T-helper 2 cell treated with Interferon-gamma antibody and Interleukin-4, amounts not matched to agents 5 μg/mL and 100 μg/mL, for 36 hours (primary cell): ENCODE data around the gene PIK3R4.

Experiments
- DNase-seq: peaks from one replicate; pipeline ENCODE4 v3.0.0; 2021; ENCODE audit warnings: low spot score
- H3K27ac Mint-ChIP-seq: one replicate; pipeline ENCODE4 v1.8.0; 2021; ENCODE audit warnings: mild to moderate bottlenecking, mixed read lengths
- H3K27me3 Mint-ChIP-seq: one replicate; pipeline ENCODE4 v1.8.0; 2021; ENCODE audit warnings: low read depth, mixed read lengths
- H3K36me3 Mint-ChIP-seq: one replicate; pipeline ENCODE4 v1.8.0; 2021; ENCODE audit warnings: low read depth, mixed read lengths
- H3K4me1 Mint-ChIP-seq: one replicate; pipeline ENCODE4 v1.8.0; 2021; ENCODE audit warnings: low read depth, mixed read lengths
- H3K4me3 Mint-ChIP-seq: one replicate; pipeline ENCODE4 v1.8.0; 2022; ENCODE audit warnings: mild to moderate bottlenecking, moderate library complexity, mixed read lengths
- H3K9me3 Mint-ChIP-seq: one replicate; pipeline ENCODE4 v1.8.0; 2021; ENCODE audit warnings: mixed read lengths

The PIK3R4 gene

GRCh38 chr3:130729154-130729553 lies 17.5 kb downstream of the PIK3R4 start:
- no peak overlapping the region for H3K4me3 Mint-ChIP-seq

GRCh38 chr3:130728037-130728436 lies 18.6 kb downstream of the PIK3R4 start:
- no peaks in the 10 kb centered on the region for H3K27me3 Mint-ChIP-seq
- no peak overlapping the region for H3K27ac Mint-ChIP-seq
- DNase-seq, result no peak
- peaks cover 13% of the 10 kb centered on the region for H3K36me3 Mint-ChIP-seq
- no peak overlapping the region for H3K4me3 Mint-ChIP-seq
- H3K9me3 Mint-ChIP-seq, result no peaks in the 10 kb centered on the region
- H3K4me1 Mint-ChIP-seq, result peaks cover 5% of the 10 kb centered on the region

More at GRCh38 chr3:130729154-130729553, 17.5 kb downstream of the PIK3R4 start:
- DNase-seq, result no peak
- no peaks in the 10 kb centered on the region for H3K9me3 Mint-ChIP-seq
- no peak overlapping the region for H3K27ac Mint-ChIP-seq
- peaks cover 13% of the 10 kb centered on the region for H3K36me3 Mint-ChIP-seq
- H3K27me3 Mint-ChIP-seq, result no peaks in the 10 kb centered on the region
- H3K4me1 Mint-ChIP-seq, result peaks cover 5% of the 10 kb centered on the region

GRCh38 chr3:130725746-130726145 lies 20.9 kb downstream of the PIK3R4 start:
- Mint-ChIP-seq H3K4me3 (no peak overlapping the region), H3K36me3 (peaks cover 17% of the 10 kb centered on the region), H3K27ac (no peak overlapping the region), H3K9me3 (no peaks in the 10 kb centered on the region), H3K27me3 (no peaks in the 10 kb centered on the region), H3K4me1 (peaks cover 5% of the 10 kb centered on the region)
- no peak for DNase-seq

- Mint-ChIP-seq H3K27ac (no peak overlapping the region), H3K9me3 (no peaks in the 10 kb centered on the region), H3K36me3 (peaks cover 34% of the 10 kb centered on the region), H3K4me3 (no peak overlapping the region), H3K4me1 (peaks cover 2% of the 10 kb centered on the region), H3K27me3 (no peaks in the 10 kb centered on the region)
- DNase-seq, result no peak
Observed at GRCh38 chr3:130715616-130716015, 31.0 kb downstream of the PIK3R4 start.

GRCh38 chr3:130712718-130713423 lies 33.8 kb downstream of the PIK3R4 start:
- H3K4me1 Mint-ChIP-seq, result peaks cover 2% of the 10 kb centered on the region
- no peaks in the 10 kb centered on the region for H3K9me3 Mint-ChIP-seq
- no peak overlapping the region for H3K4me3 Mint-ChIP-seq
- no peak for DNase-seq
- peaks cover 37% of the 10 kb centered on the region for H3K36me3 Mint-ChIP-seq
- H3K27ac Mint-ChIP-seq, result no peak overlapping the region
- H3K27me3 Mint-ChIP-seq, result no peaks in the 10 kb centered on the region

GRCh38 chr3:130711565-130712324 lies 34.9 kb downstream of the PIK3R4 start:
- H3K27me3 Mint-ChIP-seq, result no peaks in the 10 kb centered on the region
- H3K4me3 Mint-ChIP-seq, result no peak overlapping the region
- no peak for DNase-seq
- H3K36me3 Mint-ChIP-seq, result peaks cover 30% of the 10 kb centered on the region
- H3K27ac Mint-ChIP-seq, result no peak overlapping the region
- H3K4me1 Mint-ChIP-seq, result peaks cover 2% of the 10 kb centered on the region
- H3K9me3 Mint-ChIP-seq, result no peaks in the 10 kb centered on the region

- H3K9me3 Mint-ChIP-seq, result no peaks in the 10 kb centered on the region
- no peak for DNase-seq
- H3K27ac Mint-ChIP-seq, result no peak overlapping the region
- H3K4me1 Mint-ChIP-seq, result peaks cover 2% of the 10 kb centered on the region
- H3K4me3 Mint-ChIP-seq, result no peak overlapping the region
- no peaks in the 10 kb centered on the region for H3K27me3 Mint-ChIP-seq
- H3K36me3 Mint-ChIP-seq, result peaks cover 21% of the 10 kb centered on the region
Observed at GRCh38 chr3:130709671-130710070, 37.0 kb downstream of the PIK3R4 start.

GRCh38 chr3:130707902-130708601 lies 38.6 kb downstream of the PIK3R4 start:
- no peaks in the 10 kb centered on the region for H3K27me3 Mint-ChIP-seq
- H3K4me3 Mint-ChIP-seq, result no peak overlapping the region
- peaks cover 2% of the 10 kb centered on the region for H3K4me1 Mint-ChIP-seq
- peaks cover 22% of the 10 kb centered on the region for H3K36me3 Mint-ChIP-seq
- DNase-seq, result no peak
- H3K9me3 Mint-ChIP-seq, result no peaks in the 10 kb centered on the region
- H3K27ac Mint-ChIP-seq, result no peak overlapping the region

- no peaks in the 10 kb centered on the region for H3K4me1 Mint-ChIP-seq
- H3K9me3 Mint-ChIP-seq, result no peaks in the 10 kb centered on the region
- no peak overlapping the region for H3K4me3 Mint-ChIP-seq
- H3K27me3 Mint-ChIP-seq, result no peaks in the 10 kb centered on the region
- H3K36me3 Mint-ChIP-seq, result peaks cover 23% of the 10 kb centered on the region
- DNase-seq, result no peak
- no peak overlapping the region for H3K27ac Mint-ChIP-seq
Observed at GRCh38 chr3:130705501-130705900, 41.1 kb downstream of the PIK3R4 start.

- Mint-ChIP-seq H3K36me3 (peaks cover 25% of the 10 kb centered on the region), H3K27me3 (no peaks in the 10 kb centered on the region), H3K27ac (no peak overlapping the region), H3K9me3 (no peaks in the 10 kb centered on the region), H3K4me1 (no peaks in the 10 kb centered on the region), H3K4me3 (no peak overlapping the region)
- DNase-seq, result no peak
Observed at GRCh38 chr3:130702985-130703384, 43.6 kb downstream of the PIK3R4 start.

- Mint-ChIP-seq H3K27me3 (no peaks in the 10 kb centered on the region), H3K9me3 (no peaks in the 10 kb centered on the region), H3K27ac (no peak overlapping the region), H3K4me3 (no peak overlapping the region), H3K4me1 (no peaks in the 10 kb centered on the region), H3K36me3 (peaks cover 27% of the 10 kb centered on the region)
- DNase-seq, result no peak
Observed at GRCh38 chr3:130700541-130700940, 46.1 kb downstream of the PIK3R4 start.

GRCh38 chr3:130699765-130700164 lies 46.9 kb downstream of the PIK3R4 start:
- H3K9me3 Mint-ChIP-seq, result no peaks in the 10 kb centered on the region
- DNase-seq, result no peak
- no peaks in the 10 kb centered on the region for H3K27me3 Mint-ChIP-seq
- peaks cover 29% of the 10 kb centered on the region for H3K36me3 Mint-ChIP-seq
- no peak overlapping the region for H3K27ac Mint-ChIP-seq
- no peak overlapping the region for H3K4me3 Mint-ChIP-seq
- no peaks in the 10 kb centered on the region for H3K4me1 Mint-ChIP-seq

- Mint-ChIP-seq H3K27me3 (no peaks in the 10 kb centered on the region), H3K27ac (no peak overlapping the region), H3K9me3 (no peaks in the 10 kb centered on the region), H3K4me1 (peaks cover 17% of the 10 kb centered on the region), H3K4me3 (no peak overlapping the region), H3K36me3 (peaks cover 33% of the 10 kb centered on the region)
- DNase-seq, result no peak
Observed at GRCh38 chr3:130693314-130693713, 53.3 kb downstream of the PIK3R4 start.

GRCh38 chr3:130692455-130692854 lies 54.2 kb downstream of the PIK3R4 start:
- no peak for DNase-seq
- Mint-ChIP-seq H3K36me3 (peaks cover 26% of the 10 kb centered on the region), H3K27me3 (no peaks in the 10 kb centered on the region), H3K4me3 (no peak overlapping the region), H3K27ac (no peak overlapping the region), H3K9me3 (no peaks in the 10 kb centered on the region), H3K4me1 (peaks cover 19% of the 10 kb centered on the region)
